GM12874 (cell line): Measurements from ENCODE around the gene GLIS1.

Experiments used
- TF ChIP-seq, protein P1 (sequence below): IDR thresholded peaks from 2 replicates; pipeline ENCODE4 v1.5.1; 2011; ENCODE audit warnings: low read depth, mild to moderate bottlenecking, control low read depth, low read length, moderate library complexity; ENCODE audit not compliant: insufficient read depth

GLIS1 gene

GRCh38 chr1:53511323-53511932 lies 227.5 kb downstream of the GLIS1 start:
- TF ChIP-seq, protein P1, sequence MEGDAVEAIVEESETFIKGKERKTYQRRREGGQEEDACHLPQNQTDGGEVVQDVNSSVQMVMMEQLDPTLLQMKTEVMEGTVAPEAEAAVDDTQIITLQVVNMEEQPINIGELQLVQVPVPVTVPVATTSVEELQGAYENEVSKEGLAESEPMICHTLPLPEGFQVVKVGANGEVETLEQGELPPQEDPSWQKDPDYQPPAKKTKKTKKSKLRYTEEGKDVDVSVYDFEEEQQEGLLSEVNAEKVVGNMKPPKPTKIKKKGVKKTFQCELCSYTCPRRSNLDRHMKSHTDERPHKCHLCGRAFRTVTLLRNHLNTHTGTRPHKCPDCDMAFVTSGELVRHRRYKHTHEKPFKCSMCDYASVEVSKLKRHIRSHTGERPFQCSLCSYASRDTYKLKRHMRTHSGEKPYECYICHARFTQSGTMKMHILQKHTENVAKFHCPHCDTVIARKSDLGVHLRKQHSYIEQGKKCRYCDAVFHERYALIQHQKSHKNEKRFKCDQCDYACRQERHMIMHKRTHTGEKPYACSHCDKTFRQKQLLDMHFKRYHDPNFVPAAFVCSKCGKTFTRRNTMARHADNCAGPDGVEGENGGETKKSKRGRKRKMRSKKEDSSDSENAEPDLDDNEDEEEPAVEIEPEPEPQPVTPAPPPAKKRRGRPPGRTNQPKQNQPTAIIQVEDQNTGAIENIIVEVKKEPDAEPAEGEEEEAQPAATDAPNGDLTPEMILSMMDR: no peak

DNA sequence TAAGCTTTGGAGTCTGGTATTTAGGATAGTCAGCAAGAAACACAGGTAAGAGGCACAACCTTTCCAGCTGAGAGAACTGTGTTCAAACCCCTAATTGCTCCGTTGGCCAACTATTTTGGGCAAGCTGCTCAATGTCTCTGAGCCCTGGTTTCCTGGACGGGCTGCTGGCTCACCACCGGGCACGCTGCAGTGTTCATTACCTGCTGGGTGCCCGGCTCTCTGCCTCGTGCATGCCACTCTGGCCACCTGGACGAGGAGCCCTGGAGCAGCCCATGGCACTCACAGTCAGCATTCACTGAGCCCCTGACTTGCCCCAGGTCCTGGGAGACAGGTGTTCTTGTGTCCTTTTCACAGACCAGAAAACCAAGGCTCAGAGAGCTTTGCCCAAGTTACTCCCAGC lies 228.7 kb downstream of the GLIS1 start:
- TF ChIP-seq, protein P1: no peak

DNA sequence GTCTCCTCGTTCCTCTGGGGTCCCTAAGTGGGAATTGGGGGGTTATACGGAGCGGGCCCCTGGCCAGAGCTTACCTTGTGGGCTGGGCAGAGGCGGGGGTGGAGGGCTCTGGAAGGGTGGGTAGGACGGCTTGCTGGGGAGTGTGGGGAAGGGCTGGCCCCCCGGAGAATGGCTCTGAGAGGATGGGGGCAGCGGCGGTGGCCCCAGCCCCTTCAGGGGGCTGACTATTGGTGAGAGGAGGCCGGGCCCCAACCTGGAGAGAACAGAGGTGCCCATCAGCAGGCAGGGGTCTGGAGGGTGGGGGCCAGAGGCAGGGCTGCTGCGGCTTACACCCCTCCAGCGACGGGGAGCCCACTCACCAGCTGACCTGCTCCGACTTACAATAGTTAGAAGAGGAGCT lies 229.2 kb downstream of the GLIS1 start:
- TF ChIP-seq, protein P1: no peak

GRCh38 chr1:53508991-53509666 lies 229.8 kb downstream of the GLIS1 start:
- TF ChIP-seq, protein P1: no peak

DNA sequence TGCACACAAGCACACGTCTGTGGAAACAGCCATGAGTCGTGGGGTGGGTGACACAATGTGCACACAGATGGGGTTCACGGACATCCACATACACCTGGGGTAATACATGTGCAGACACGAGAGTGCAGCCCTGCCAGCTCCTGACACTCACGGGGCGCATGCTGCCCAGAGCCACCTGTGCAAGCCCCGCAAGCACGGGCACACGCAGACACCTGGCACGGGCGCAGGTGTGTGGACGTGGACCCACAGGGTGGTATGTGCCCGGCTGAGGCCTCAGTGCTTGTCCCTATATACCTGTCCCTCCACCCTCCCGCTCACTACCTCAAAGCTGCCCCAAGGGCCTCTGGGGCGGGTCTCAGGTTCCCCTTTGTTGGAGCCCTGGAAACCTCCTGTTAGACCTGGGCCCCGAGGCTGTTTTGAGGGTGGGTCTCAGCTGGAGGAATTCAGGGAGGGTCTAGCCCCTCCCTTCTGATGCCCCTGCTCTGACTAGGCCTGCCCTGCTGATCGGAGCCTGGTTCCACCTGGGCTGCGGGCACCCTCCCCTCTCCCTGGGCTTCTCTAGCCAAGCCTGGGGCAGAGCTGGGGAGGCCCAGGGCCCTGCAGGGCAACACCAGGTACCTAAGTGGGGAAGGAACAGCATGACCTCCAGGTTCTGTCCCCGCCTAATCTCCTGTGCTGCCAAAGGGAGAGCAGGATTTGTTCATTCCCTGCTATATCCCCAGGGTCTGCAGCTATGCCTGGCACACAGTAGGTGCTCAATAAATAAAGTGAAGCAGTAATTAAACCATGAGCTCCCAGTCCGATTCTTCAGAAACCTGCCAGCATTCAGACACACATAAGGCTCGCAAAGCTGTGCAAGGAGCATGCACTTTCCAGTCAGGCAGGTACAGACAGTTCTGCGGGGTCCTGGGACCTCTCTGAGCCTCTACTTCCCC lies 230.6 kb downstream of the GLIS1 start:
- TF ChIP-seq, protein P1: no peak

- TF ChIP-seq, protein P1: no peak
These were observed 231.7 kb downstream of the GLIS1 start for GRCh38 chr1:53507116-53507820.
